Skeletal muscle tissue (tissue), 4 donors: Measurements from ENCODE around the gene ATAD3B. TPM values are rescaled to one million over a fixed set of nuclear protein-coding genes. Genes with fewer than 3 reads are reported as not detected.
"Not testable (repeated sequence)": the region's sequence is repeated elsewhere in the genome, so short reads cannot be mapped to it uniquely, and the experiment has no call there.

Source experiments
- H3K27ac ChIP-seq: one replicate; pipeline ENCODE4 v1.7.0; 2013; ENCODE audit warnings: mild to moderate bottlenecking, low read depth, low read length, inconsistent platforms
- H3K27me3 ChIP-seq, 3 donors: one replicate each; pipeline ENCODE4 v1.7.0; 2013; ENCODE audit warnings: low read length in 3 of 3; ENCODE audit not compliant: control insufficient read depth in 3 of 3, insufficient read depth in 3 of 3
- H3K36me3 ChIP-seq, 3 donors: one replicate each; pipeline ENCODE4 v1.7.0; 2013; ENCODE audit warnings: low read length in 3 of 3; ENCODE audit not compliant: control insufficient read depth in 3 of 3, insufficient read depth in 3 of 3
- H3K4me1 ChIP-seq, 3 donors: one replicate each; pipeline ENCODE4 v1.7.0; 2013; ENCODE audit warnings: low read length in 3 of 3, mild to moderate bottlenecking in 3 of 3; ENCODE audit not compliant: control insufficient read depth in 3 of 3, insufficient read depth in 3 of 3
- H3K4me3 ChIP-seq, 3 donors: one replicate each; pipeline ENCODE4 v1.7.0; 2013; ENCODE audit warnings: low read length in 3 of 3
- H3K9ac ChIP-seq, 3 donors: one replicate each; pipeline ENCODE4 v1.7.0; 2013; ENCODE audit warnings: low read length in 3 of 3, mild to moderate bottlenecking in 3 of 3, moderate library complexity in 2 of 3, low read depth in 1 of 3
- H3K9me3 ChIP-seq, 3 donors: one replicate each; pipeline ENCODE4 v1.7.0; 2013; ENCODE audit warnings: low read length in 3 of 3; ENCODE audit not compliant: control insufficient read depth in 3 of 3
- total RNA-seq: library from RNA; depleted of rRNA; stranded (reverse); fragments of >200 nt; gene quantifications from one replicate; pipeline ENCODE4 v1.2.3, GENCODE V29; 2014
- donor health status: Osteomylitis.

ATAD3B gene
- total RNA-seq, 1 donor from 2014 or later = 16.7 TPM

DNA sequence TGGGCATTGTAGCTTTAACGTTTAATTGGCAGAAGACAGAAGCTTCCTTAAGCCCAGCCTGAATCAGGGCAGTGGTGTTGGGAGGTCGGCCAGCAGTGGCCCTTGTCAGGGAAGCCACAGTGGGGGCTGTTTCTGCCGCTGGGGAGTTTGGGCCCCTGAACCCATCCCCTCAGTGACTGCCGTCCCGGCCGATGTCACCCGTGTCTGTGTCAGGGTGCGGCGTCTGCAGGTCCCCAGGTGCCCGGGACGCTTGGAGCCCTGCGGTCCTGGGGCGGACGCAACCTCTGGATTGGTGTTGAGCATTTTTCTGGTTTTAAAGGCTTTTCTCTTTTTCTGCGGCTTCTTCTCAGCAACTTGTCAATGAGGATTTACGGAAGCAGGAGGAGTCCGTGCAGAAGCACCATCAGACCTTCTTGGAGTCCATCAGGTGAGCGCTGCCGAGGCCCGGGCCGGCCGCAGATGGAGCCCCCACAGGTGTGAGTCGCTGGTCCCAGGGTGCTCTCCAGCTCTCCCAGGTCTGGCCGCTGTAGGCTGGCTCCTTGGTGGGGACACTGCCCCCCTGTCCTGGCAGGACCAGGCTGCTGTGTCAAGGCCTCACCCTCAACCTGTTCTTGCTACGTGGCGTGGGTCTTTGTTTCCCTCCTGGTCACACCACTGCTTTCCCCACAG, 19.7 kb upstream of the ATAD3B start:
- H3K27me3 ChIP-seq = peaks cover 0 to 1% (median 0%) of the 10 kb centered on the region in 3 donors
- H3K4me1 ChIP-seq = no peaks in the 10 kb centered on the region
- H3K27ac ChIP-seq = no peak overlapping the region
- no peaks in the 10 kb centered on the region for H3K36me3 ChIP-seq
- no peak overlapping the region for H3K4me3 ChIP-seq
- no peaks in the 10 kb centered on the region for H3K9me3 ChIP-seq
- H3K9ac ChIP-seq = no peak overlapping the region

DNA sequence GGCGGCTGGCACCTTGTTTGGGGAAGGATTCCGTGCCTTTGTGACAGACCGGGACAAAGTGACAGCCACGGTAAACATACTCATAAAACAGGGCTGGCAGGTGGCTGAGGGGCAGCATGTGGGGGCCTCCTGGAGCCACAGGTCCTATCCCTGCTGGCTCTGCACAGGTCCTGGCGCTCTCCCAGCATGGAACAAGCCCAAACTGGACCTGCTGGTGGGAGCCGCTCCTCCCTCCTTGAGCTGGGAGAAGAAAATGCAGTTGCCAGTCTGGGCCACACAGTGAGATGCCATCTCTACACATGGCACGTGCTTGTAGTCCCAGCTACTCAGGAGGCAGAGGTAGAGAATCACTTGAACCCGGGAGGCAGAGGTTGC, 19.2 kb upstream of the ATAD3B start:
- not testable (repeated sequence) for H3K9me3 ChIP-seq, H3K4me3 ChIP-seq, H3K27me3 ChIP-seq, H3K36me3 ChIP-seq, H3K9ac ChIP-seq, H3K4me1 ChIP-seq, H3K27ac ChIP-seq

DNA sequence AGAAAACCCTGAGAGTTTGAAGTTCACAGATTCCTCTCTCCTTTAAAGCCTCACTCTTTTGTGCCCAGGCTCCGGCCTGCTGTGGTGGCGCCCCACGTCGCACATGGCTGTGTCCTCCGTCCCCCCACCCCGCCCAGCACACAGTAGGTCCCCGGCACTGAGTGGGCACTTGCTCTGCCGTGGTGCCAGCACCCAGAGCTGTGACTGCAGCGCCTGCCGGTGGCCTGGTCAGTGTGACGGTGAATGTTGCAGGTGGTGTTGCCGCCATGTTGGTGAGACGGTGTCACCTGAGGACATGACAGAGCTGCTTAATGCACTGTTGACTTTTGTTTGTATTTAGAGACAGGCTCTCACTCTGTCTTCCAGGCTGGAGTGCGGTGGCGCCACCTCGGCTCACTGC, 18.7 kb upstream of the ATAD3B start:
- Histone ChIP-seq H3K4me1 (no peaks in the 10 kb centered on the region), H3K4me3 (no peak overlapping the region), H3K27ac (no peak overlapping the region), H3K36me3 (no peaks in the 10 kb centered on the region), H3K9ac (no peak overlapping the region), H3K27me3 (peaks cover 0 to 3% (median 0%) of the 10 kb centered on the region in 3 donors), H3K9me3 (no peaks in the 10 kb centered on the region)

DNA sequence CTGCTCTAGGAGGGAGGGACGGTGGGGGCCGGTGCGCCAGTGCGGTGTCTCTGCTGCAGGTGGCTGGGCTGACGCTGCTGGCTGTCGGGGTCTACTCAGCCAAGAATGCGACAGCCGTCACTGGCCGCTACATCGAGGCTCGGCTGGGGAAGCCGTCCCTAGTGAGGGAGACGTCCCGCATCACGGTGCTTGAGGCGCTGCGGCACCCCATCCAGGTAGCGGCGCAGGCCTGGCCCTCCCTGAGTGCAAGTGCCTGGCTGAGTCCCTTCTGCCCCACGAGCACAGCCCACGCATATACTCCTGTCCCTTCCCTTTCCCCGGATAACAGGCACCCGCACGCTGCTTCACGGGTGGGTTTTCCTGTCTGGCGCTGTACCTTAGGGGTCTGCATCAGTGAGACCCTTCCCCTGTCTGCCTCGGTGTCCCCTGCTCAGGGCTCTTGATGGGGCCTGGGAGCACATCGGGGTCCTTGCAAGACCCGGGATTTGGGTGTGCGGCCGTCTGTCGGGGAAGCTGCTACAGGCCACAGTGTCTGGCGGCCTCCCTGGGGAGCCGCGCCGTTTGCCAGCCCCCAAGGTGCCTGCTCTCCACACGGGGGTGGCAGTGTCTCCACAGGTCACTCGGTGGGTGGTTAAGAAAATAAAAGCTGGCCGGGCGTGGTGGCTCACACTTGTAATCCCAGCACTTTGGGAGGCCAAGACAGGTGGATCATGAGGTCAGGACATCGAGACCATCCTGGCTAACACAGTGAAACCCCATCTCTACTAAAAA, 17.1 kb upstream of the ATAD3B start:
- not testable (repeated sequence) for H3K9ac ChIP-seq, H3K9me3 ChIP-seq, H3K4me3 ChIP-seq, H3K27ac ChIP-seq, H3K4me1 ChIP-seq, H3K36me3 ChIP-seq, H3K27me3 ChIP-seq

DNA sequence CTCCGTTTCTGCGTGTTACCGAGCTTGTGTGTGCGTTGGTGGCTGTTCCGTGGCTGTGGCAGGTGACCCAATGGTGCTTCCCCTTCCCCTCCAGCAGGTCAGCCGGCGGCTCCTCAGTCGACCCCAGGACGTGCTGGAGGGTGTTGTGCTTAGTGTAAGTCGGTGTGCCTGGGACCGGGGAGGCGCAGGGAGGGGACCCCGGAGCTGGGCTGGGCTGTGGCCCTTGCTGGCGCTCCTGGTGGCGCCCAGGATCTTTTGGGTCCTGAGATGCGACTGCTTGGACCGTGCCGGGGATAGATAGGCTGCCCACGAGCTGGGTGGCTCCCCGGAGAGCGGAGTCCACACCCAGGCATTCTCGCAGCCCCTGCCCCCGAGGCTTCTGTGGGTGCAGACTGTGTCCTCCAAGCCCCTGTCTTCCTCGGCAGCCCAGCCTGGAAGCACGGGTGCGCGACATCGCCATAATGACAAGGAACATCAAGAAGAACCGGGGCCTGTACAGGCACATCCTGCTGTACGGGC, 16.1 kb upstream of the ATAD3B start:
- Histone ChIP-seq H3K36me3 (no peaks in the 10 kb centered on the region), H3K4me1 (no peaks in the 10 kb centered on the region), H3K9me3 (no peaks in the 10 kb centered on the region), H3K27ac (no peak overlapping the region), H3K9ac (no peak overlapping the region), H3K4me3 (no peak overlapping the region), H3K27me3 (peaks cover 0 to 3% (median 0%) of the 10 kb centered on the region in 3 donors)

DNA sequence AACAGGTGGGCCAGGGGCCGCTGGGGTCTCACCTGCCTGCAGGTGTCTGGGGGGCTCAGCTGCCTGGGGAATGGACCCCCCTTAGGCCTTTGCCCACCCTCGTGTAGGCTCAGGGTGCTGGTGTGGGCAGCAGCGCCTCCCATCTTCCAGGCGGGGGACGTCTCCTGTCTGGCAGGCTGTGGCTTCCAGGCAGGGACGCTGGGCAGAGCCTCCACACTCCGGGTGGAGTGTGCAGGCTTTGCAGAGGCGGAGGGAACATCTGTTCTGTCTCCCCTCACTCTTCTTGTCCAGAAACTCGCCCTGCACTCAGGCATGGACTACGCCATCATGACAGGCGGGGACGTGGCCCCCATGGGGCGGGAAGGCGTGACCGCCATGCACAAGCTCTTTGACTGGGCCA, 15.6 kb upstream of the ATAD3B start:
- H3K4me1 ChIP-seq, H3K9ac ChIP-seq, H3K27ac ChIP-seq, H3K9me3 ChIP-seq, H3K27me3 ChIP-seq, H3K36me3 ChIP-seq, H3K4me3 ChIP-seq: not testable (repeated sequence)

DNA sequence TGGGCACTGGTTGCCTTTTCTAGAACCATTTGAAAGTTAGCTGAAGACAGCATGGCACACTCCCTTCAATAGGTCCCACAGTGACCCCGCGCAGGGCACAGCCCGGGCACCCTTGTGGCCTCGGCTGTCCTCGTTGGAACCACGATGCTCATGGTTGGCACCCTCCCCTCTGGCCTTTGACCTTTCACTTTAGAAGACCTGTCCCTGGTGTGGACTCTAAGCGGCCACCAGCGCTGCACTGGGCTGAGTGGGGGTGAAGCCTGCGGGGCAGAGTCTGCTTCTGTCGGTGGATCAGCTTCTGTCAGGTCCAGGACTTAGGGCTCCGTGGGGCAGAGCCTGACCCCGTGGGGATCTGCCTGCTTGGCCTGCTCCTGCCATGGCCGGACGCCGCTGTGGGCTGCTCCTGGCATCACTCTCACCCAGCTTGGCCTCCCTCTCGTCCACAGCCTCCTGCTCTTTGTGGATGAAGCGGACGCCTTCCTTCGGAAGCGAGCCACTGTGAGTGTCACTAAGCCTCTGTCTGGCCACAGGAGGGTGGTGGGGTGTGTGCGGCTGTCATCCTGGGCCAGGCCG, 14.8 kb upstream of the ATAD3B start:
- not testable (repeated sequence) for H3K9ac ChIP-seq, H3K27ac ChIP-seq, H3K36me3 ChIP-seq, H3K9me3 ChIP-seq, H3K4me1 ChIP-seq, H3K4me3 ChIP-seq
- peaks cover 0 to 15% (median 2%) of the 10 kb centered on the region in 3 donors for H3K27me3 ChIP-seq

DNA sequence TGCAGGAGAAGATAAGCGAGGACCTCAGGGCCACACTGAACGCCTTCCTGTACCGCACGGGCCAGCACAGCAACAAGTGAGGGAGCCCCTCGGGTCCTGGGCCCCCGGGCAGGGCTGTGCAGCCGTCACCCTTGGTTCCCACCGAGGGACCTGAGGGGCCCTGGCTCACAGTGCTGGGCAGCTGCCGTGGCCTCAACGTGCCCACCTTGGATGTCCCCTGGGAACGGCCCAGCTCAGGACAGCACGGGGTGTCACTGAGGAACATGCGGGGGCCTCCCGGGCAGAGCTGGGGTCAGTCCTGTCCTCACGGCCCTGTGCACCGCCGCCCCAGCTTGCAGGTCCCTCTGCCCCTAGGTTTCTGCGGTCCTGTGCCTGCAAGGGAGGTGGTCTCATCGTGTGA, 12.4 kb upstream of the ATAD3B start:
- not testable (repeated sequence) for H3K9me3 ChIP-seq, H3K36me3 ChIP-seq, H3K4me3 ChIP-seq, H3K9ac ChIP-seq, H3K27ac ChIP-seq, H3K4me1 ChIP-seq
- H3K27me3 ChIP-seq = peaks cover 0 to 16% (median 10%) of the 10 kb centered on the region in 3 donors

DNA sequence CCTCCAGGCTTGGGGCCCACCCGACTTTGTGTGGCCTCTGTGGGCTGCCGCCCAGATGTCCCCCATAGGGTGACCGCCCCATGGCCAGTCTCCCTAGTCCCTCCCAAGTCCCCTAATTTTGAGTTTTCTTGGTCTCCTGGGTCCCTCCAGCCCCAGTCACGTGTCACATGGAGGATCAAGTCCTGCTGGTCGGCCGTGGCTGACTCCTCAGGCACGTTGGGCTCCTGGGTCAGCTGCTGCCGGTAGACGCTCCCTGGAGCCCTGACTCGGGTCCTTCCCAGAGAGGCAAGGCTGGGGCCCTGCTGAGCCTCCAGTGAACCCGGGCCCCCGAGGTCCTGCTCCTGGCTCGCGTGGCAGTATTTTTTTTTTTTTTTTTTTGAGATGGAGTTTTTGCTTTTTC, 11.9 kb upstream of the ATAD3B start:
- not testable (repeated sequence) for H3K9me3 ChIP-seq, H3K4me1 ChIP-seq
- peaks cover 0 to 16% (median 10%) of the 10 kb centered on the region in 3 donors for H3K27me3 ChIP-seq

DNA sequence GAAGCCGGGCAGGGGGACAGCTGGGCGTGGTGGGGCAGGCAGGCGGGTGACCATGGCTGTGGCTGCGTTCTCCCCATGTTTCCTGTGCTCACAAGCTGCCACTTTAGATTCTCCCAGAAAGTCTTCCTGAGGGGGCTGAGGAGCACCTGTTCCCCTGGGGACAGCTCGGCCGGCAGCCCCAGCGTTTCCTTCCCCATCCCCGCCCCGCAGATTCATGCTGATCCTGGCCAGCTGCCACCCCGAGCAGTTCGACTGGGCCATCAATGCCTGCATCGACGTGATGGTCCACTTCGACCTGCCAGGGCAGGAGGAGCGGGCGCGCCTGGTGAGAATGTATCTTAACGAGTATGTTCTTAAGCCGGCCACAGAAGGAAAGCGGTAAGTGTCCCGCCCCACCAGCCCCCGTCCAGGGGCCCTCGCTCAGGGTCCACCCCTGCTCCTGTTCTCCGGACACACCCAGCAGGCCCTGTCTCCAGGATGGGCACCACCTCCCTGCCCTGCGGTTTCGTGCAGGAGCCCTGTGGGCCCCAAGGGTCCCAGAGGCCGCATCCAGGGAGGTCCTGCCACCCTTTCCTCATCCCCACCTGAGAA, 10.9 kb upstream of the ATAD3B start:
- no peak overlapping the region for H3K27ac ChIP-seq
- no peak overlapping the region for H3K4me3 ChIP-seq
- H3K27me3 ChIP-seq = peaks cover 0 to 16% (median 10%) of the 10 kb centered on the region in 3 donors
- no peak overlapping the region for H3K9ac ChIP-seq
- no peaks in the 10 kb centered on the region for H3K9me3 ChIP-seq
- peaks cover 0 to 3% (median 0%) of the 10 kb centered on the region in 3 donors for H3K4me1 ChIP-seq
- no peaks in the 10 kb centered on the region for H3K36me3 ChIP-seq

More for the DNA sequence above, 11.9 kb upstream of the ATAD3B start:
- not testable (repeated sequence) for H3K9ac ChIP-seq, H3K4me3 ChIP-seq, H3K36me3 ChIP-seq, H3K27ac ChIP-seq
